ENCODE results near the gene USHBP1.

USHBP1 gene

DNA sequence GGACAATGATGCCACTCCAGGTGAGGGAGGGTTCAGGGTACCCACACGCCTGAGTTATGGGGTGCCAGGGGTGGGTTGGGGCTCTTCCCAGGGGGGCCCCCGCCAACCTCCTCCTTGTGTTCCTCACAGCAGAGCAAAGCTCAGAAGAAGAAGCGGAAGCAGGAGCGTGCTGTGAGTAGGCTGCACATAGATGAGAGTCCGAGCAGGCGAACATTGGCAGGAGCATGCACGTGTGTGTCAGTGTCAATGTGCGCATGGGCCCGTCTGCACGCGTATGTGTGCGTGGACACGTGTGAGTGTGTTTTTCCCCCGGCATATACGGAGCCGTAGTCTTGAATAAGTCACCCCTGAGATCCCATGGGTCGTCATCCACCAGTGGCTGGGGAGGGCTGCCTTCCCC is 61.8 kb downstream of the USHBP1 start:
- no peaks in the 10 kb centered on the region for H3K27me3 Mint-ChIP-seq
- H3K4me3 Mint-ChIP-seq = no peak overlapping the region
- no peaks in the 10 kb centered on the region for H3K9me3 Mint-ChIP-seq
- H3K27ac Mint-ChIP-seq = no peak overlapping the region
- peak; percentile 17 for ATAC-seq
- H3K36me3 Mint-ChIP-seq = peaks cover 74% of the 10 kb centered on the region
- H3K4me1 Mint-ChIP-seq = peaks cover 6% of the 10 kb centered on the region

GRCh38 chr19:17202249-17202648 is 62.3 kb downstream of the USHBP1 start:
- Mint-ChIP-seq H3K4me1 (peaks cover 8% of the 10 kb centered on the region), H3K27ac (no peak overlapping the region), H3K9me3 (no peaks in the 10 kb centered on the region), H3K36me3 (peaks cover 77% of the 10 kb centered on the region), H3K4me3 (no peak overlapping the region), H3K27me3 (no peaks in the 10 kb centered on the region)
- peak; percentile 29 for ATAC-seq

GRCh38 chr19:17200408-17201079 is 64.0 kb downstream of the USHBP1 start:
- Mint-ChIP-seq H3K27ac (no peak overlapping the region), H3K27me3 (no peaks in the 10 kb centered on the region), H3K36me3 (peaks cover 90% of the 10 kb centered on the region), H3K4me3 (no peak overlapping the region), H3K9me3 (no peaks in the 10 kb centered on the region), H3K4me1 (peaks cover 20% of the 10 kb centered on the region)
- no peak for ATAC-seq

All from stimulated activated memory B cell treated with anti-CD40 and anti-IgM and Interleukin-4, amounts not matched to agents 10 μg/mL and 1 μg/mL and 100 μg/mL, for 72 hours (primary cell).